Smooth muscle cell (in vitro differentiated cells): ENCODE data around the gene GALR2. TPM values are rescaled to one million over a fixed set of nuclear protein-coding genes. Genes with fewer than 3 reads are reported as not detected.

ENCODE experiments used
- DNase-seq: peaks from one replicate; lab custom pipeline; 2025; ENCODE audit not compliant: unreplicated experiment; lab: John Stamatoyannopoulos, UW
- H2AFZ ChIP-seq: fragments of 200-600 bp; sonication (generic); 2 replicates; pipeline ENCODE4 v1.6.0; 2016; ENCODE audit warnings: antibody characterized with exemption, low read depth, mild to moderate bottlenecking
- H3F3A ChIP-seq: fragments of 200-600 bp; sonication (generic); 2 replicates; pipeline ENCODE4 v1.6.0; 2017; ENCODE audit warnings: antibody characterized with exemption, low read depth
- H3K27ac ChIP-seq: fragments of 200-600 bp; sonication (generic); 2 replicates; pipeline ENCODE4 v1.5.1; 2016; ENCODE audit warnings: low read depth, mild to moderate bottlenecking
- H3K27me3 ChIP-seq: fragments of 200-600 bp; sonication (generic); 2 replicates; pipeline ENCODE4 v1.6.1; 2016; ENCODE audit warnings: low read depth, mild to moderate bottlenecking
- H3K36me3 ChIP-seq: fragments of 200-600 bp; sonication (generic); 2 replicates; pipeline ENCODE4 v1.5.1; 2016; ENCODE audit warnings: low read depth
- H3K4me1 ChIP-seq: fragments of 200-600 bp; sonication (generic); 2 replicates; pipeline ENCODE4 v1.5.1; 2016; ENCODE audit warnings: low read depth
- H3K4me2 ChIP-seq: fragments of 200-600 bp; sonication (generic); 2 replicates; pipeline ENCODE4 v1.6.0; 2016; ENCODE audit warnings: mild to moderate bottlenecking
- H3K4me3 ChIP-seq: fragments of 200-600 bp; sonication (generic); 2 replicates; pipeline ENCODE4 v1.5.1; 2016; ENCODE audit warnings: mild to moderate bottlenecking
- H3K79me2 ChIP-seq: fragments of 200-600 bp; sonication (generic); 2 replicates; pipeline ENCODE4 v1.6.0; 2016; ENCODE audit warnings: low read depth, mild to moderate bottlenecking
- H3K9ac ChIP-seq: fragments of 200-600 bp; sonication (generic); 2 replicates; pipeline ENCODE4 v1.6.0; 2016; ENCODE audit warnings: low read depth
- H3K9me3 ChIP-seq: fragments of 200-600 bp; sonication (generic); replicated peaks from 2 replicates; pipeline ENCODE4 v1.5.1; 2016; ENCODE audit warnings: low read depth
- H4K20me1 ChIP-seq: fragments of 200-600 bp; sonication (generic); 2 replicates; pipeline ENCODE4 v1.6.0; 2016; ENCODE audit warnings: low read depth
- WGBS: methylation state at CpG from one replicate; pipeline ENCODE4 v1.1.7; 2016; ENCODE audit warnings: low lambda C conversion rate; 5-methylcytosine and 5-hydroxymethylcytosine counted together
- polyA plus RNA-seq: library from polyadenylated mRNA; unstranded; fragments of >200 nt; fragmentation: Nextera tagmentation; extraction: Ambion mirVana; gene quantifications from 2 replicates; pipeline ENCODE4 v1.2.1, GENCODE V29; 2016
- total RNA-seq: library from RNA; depleted of rRNA; stranded (reverse); fragments of >200 nt; gene quantifications from 2 replicates; pipeline ENCODE4 v1.2.3, GENCODE V29; 2014
- TF ChIP-seq, protein P1 (sequence below): fragments of 200-600 bp; sonication (generic); IDR thresholded peaks from 2 replicates; pipeline ENCODE4 v1.5.1; 2017; ENCODE audit warnings: borderline replicate concordance, mild to moderate bottlenecking, antibody characterized with exemption; ENCODE audit not compliant: insufficient read depth, poor library complexity, severe bottlenecking

GALR2 gene
- total and polyA plus RNA-seq, 2 experiments from 2014 or later, result not detected

DNA sequence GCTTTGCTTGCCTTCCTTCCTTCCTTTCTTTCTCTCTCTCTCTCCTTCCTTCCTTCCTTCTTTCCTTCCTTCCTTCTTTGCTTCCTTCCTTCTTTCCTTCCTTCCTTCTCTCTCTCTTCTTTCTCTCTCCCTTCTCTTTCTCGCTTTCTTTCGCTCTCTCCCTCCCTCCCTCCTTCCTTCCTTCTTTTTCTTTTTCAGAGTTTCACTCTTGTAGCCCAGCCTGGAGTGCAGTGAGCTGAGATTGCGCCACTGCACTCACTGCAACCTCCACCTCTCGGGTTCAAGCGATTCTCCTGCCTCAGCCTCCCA is 48.6 kb downstream of the GALR2 start:
- Histone ChIP-seq H3F3A (no peaks in the 10 kb centered on the region), H3K4me1 (no peaks in the 10 kb centered on the region), H3K9me3 (no peaks in the 10 kb centered on the region), H3K27ac (no peak overlapping the region), H3K4me3 (no peak overlapping the region), H2AFZ (no peak overlapping the region), H3K4me2 (no peak overlapping the region), H3K9ac (no peak overlapping the region), H3K79me2 (no peaks in the 10 kb centered on the region), H3K27me3 (peaks cover 6% of the 10 kb centered on the region), H4K20me1 (no peaks in the 10 kb centered on the region), H3K36me3 (no peaks in the 10 kb centered on the region)
- no peak for DNase-seq
- WGBS, result 95% methylated on average over 4 of the region's 5 CpGs
- TF ChIP-seq, protein P1, sequence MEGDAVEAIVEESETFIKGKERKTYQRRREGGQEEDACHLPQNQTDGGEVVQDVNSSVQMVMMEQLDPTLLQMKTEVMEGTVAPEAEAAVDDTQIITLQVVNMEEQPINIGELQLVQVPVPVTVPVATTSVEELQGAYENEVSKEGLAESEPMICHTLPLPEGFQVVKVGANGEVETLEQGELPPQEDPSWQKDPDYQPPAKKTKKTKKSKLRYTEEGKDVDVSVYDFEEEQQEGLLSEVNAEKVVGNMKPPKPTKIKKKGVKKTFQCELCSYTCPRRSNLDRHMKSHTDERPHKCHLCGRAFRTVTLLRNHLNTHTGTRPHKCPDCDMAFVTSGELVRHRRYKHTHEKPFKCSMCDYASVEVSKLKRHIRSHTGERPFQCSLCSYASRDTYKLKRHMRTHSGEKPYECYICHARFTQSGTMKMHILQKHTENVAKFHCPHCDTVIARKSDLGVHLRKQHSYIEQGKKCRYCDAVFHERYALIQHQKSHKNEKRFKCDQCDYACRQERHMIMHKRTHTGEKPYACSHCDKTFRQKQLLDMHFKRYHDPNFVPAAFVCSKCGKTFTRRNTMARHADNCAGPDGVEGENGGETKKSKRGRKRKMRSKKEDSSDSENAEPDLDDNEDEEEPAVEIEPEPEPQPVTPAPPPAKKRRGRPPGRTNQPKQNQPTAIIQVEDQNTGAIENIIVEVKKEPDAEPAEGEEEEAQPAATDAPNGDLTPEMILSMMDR, result no peak

DNA sequence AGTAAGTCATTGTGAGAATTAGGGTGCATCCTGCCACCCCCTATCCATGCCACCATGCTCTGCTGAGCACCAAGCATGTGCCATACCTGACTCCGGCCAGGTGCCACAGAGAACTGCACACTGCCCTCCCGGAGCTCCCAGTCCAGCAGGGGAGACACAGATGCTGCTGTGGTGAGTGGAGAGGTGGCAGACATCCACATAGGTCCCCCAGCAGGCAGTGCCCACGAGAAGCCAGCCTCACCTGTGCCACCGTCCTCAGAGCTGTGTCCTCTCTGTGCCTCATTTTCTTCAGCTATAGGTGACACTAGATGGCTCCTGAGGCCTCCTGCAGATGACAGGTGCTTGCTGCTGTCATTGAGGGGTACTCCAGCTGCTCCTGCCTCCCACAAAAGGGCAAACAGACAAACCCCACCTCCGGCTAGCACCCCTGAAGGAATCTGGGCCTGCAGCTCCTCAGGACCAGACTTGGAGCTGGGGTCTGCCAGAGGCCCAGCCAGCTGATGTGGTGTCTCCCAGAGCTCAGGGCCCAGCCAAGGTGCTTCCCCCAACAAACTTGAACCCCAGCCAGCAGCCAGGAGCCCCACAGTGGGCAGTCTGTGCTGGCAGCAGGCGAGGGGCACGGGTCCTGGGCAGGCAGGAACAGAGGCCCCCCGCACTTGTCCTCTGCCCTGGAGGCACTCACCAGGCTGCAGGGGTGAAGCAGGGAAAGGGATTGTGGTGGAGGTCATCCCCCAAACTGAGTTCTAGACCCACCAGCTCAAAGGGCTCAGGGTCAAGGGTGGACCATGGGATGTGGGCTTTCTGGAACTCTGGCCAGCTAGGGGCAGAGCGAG is 49.4 kb downstream of the GALR2 start:
- WGBS, result 70% methylated on average over 9 of the region's 9 CpGs
- no peak for DNase-seq
- no peak overlapping the region for H3K4me2 ChIP-seq
- no peaks in the 10 kb centered on the region for H3K9me3 ChIP-seq
- peaks cover 6% of the 10 kb centered on the region for H3K27me3 ChIP-seq
- H3K79me2 ChIP-seq, result no peaks in the 10 kb centered on the region
- H3K4me3 ChIP-seq, result no peak overlapping the region
- TF ChIP-seq, protein P1, result no peak
- H4K20me1 ChIP-seq, result no peaks in the 10 kb centered on the region
- H2AFZ ChIP-seq, result no peak overlapping the region
- no peak overlapping the region for H3K27ac ChIP-seq
- H3F3A ChIP-seq, result no peaks in the 10 kb centered on the region
- no peaks in the 10 kb centered on the region for H3K4me1 ChIP-seq
- H3K36me3 ChIP-seq, result no peaks in the 10 kb centered on the region
- H3K9ac ChIP-seq, result no peak overlapping the region

GRCh38 chr17:76124582-76125390 is 50.2 kb downstream of the GALR2 start:
- WGBS, result 90% methylated on average over 21 of the region's 22 CpGs
- H2AFZ ChIP-seq, result no peak overlapping the region

More at GRCh38 chr17:76124582-76125390, 50.2 kb downstream of the GALR2 start:
- Histone ChIP-seq H4K20me1 (no peaks in the 10 kb centered on the region), H3K4me3 (no peak overlapping the region), H3F3A (no peaks in the 10 kb centered on the region), H3K9ac (no peak overlapping the region), H3K36me3 (no peaks in the 10 kb centered on the region), H3K4me1 (no peaks in the 10 kb centered on the region), H3K4me2 (no peak overlapping the region), H3K27me3 (peaks cover 8% of the 10 kb centered on the region), H3K27ac (no peak overlapping the region), H3K9me3 (no peaks in the 10 kb centered on the region), H3K79me2 (no peaks in the 10 kb centered on the region)
- no peak for DNase-seq
- TF ChIP-seq, protein P1, result peak; percentile 12
